HG02678 (cell line): ENCODE results near the gene GPC5.
"Not testable (repeated sequence)": the region's sequence is repeated elsewhere in the genome, so short reads cannot be mapped to it uniquely, and the experiment has no call there.

Source experiments
- ATAC-seq: cut with Tn5 transposase; IDR thresholded peaks from one replicate; pipeline ENCODE4 v1.9.1; 2021; ENCODE audit warnings: mild to moderate bottlenecking, moderate library complexity; ENCODE audit not compliant: unreplicated experiment

Gene GPC5

GRCh38 chr13:91398413-91399188 lies at the start of gene GPC5:
Gene GPC5 (plus strand): TSS chr13:91398621.
- ATAC-seq = peak; percentile 93

DNA sequence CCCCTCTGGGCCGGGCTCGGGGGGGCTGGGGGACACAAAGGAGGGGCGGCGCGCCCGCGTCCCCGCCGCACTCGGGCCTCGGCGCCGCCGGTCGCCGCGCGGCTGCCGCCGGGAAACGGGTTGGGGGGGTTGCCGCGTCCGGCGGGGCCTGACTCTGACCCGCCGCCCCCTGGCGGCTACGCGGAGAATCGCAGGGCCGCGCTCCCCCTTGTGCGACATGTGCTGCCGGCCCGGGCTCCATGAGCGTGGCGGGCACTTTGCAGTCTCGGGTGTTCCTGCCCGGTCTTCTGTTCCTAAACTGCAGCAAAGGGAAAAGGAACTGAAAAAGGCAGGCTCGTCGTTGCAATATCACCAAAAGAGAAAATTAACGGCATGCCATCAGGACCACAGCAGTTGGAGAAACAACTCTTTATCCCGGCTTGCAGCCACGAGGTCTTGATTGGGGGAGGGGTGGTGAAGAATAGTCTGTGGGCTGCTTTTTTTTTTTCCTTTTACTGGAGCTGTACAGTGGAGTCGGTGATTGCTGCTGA lies 49.5 kb upstream of the GPC5 start:
- peak; percentile 52 for ATAC-seq

GRCh38 chr13:91349992-91350911 lies 48.2 kb upstream of the GPC5 start:
- no peak for ATAC-seq

GRCh38 chr13:91351123-91351522 lies 47.3 kb upstream of the GPC5 start:
- ATAC-seq = no peak

DNA sequence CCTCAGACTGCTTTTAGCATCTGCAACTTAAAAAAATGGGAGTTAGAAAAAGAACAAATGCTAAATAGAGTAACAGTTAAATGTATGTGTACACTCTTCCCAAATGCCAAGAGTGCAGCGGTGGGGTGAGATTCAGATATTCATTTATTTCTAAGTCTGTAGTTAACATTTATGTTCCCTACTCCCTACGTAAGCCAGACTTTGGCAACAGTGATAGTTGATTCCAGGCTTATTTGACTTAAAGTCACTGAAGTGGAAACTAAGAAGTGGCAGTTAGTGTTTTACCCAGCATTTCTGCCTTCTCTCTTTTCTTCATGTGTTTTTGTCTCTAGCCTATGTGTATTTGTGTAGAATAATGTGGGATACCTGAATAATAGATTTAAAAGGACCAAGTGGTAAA lies 46.4 kb upstream of the GPC5 start:
- ATAC-seq = no peak

GRCh38 chr13:91352891-91353290 lies 45.5 kb upstream of the GPC5 start:
- ATAC-seq = not testable (repeated sequence)

DNA sequence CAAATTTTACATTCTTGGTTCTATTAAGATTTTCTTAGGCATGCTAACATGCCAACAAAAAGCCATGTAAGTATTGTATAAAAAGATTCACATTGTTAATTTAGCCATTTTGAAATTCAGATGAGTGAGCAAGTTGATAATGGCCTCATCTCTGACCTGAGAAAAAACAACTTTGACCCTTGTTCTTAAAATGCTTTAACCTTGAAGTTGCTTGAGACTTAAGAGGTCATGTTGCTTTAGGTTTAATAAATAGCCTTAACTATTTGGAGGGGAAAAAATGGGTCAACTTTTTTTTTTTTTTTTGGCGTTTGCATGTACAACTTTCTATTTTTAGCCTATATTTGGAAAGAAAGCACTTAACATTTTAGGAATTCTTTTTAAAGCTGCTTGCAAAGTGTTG lies 44.9 kb upstream of the GPC5 start:
- ATAC-seq = no peak

- no peak for ATAC-seq
Observed at GRCh38 chr13:91355099-91355825, 43.2 kb upstream of the GPC5 start.

GRCh38 chr13:91355826-91356710 lies 42.4 kb upstream of the GPC5 start:
- ATAC-seq = no peak

DNA sequence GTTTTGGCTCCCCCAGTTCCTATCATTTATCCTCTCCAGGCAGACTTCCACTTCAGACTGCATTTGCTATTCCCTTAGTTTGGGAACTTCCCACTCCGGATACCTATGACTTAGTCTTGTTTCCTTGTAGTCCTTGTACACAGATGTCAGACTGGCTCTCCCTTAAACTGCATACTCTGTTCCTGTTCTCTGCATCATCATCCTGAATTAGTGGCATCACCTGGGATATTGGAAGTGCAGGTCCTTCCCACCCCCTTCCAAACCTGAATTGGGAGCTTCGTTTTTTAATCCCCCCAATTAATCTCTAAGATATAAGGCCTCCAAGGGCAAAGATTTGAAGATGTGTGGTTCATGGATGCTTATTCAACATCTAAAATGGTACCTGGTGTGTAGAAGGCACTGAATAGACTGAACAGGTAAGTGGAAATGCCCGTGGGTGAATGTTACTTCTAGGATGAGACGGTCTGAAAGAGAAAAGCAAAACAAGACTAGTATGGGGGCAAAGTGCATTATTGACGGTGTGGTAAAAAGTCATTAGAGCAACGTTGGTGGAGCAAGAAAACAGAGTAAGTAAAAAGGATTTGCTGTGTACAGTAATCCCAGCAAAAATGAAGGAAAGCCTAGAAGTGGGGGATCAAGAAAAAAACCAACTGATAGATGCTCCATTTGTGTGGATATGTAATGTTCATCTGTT lies 41.4 kb upstream of the GPC5 start:
- no peak for ATAC-seq

GRCh38 chr13:91357613-91358386 lies 40.6 kb upstream of the GPC5 start:
- ATAC-seq = no peak

DNA sequence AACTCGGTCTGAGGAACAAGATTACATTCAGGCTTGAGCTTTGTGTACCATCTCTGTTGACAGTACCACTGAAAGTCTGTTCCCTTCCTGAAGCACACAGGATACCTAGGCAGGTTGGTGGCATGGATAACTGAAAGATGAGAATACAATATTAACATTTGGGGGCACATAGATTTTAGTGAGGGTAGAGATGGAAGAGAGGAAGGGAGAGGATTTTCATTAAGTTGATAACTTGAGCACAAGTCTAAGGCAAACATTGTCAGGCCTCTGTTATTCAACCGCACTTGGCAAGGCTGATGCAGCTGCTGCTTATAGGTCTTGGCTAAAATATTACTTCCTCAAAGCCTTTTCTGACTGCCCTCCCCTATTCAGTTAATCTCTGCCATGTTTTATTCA lies 40.0 kb upstream of the GPC5 start:
- no peak for ATAC-seq

GRCh38 chr13:91359111-91359510 lies 39.3 kb upstream of the GPC5 start:
- ATAC-seq = no peak

- ATAC-seq = no peak
Observed at GRCh38 chr13:91359631-91360030, 38.8 kb upstream of the GPC5 start.

- ATAC-seq = no peak
Observed at GRCh38 chr13:91360246-91360751, 38.1 kb upstream of the GPC5 start.

DNA sequence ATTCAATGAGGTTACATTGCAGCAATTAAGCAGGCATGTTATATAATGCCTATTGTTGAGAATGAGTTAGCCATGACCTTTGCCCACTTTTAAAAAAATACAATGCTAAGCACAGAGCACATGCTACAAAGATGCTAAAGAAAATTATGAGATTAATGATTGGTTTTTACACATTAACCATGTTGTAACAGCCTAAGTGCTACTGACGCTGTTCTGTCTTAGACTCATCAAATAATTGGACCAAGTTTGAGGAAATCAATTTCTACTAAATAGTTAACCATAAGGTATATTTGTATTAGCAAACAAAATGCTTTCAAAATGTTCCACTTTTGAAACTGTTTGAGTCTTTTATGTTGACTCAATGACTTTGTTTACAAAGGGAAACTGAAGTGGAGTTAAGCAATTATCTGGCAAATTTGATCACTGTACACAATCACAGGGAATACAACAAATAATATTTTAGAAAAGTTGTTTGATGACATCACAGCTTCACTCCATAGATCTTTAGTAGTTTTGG lies 36.6 kb upstream of the GPC5 start:
- no peak for ATAC-seq

GRCh38 chr13:91362908-91363307 lies 35.5 kb upstream of the GPC5 start:
- no peak for ATAC-seq

- ATAC-seq = no peak
Observed at GRCh38 chr13:91368101-91368500, 30.3 kb upstream of the GPC5 start.
